ENCODE data around the gene ANTKMT.

DNA sequence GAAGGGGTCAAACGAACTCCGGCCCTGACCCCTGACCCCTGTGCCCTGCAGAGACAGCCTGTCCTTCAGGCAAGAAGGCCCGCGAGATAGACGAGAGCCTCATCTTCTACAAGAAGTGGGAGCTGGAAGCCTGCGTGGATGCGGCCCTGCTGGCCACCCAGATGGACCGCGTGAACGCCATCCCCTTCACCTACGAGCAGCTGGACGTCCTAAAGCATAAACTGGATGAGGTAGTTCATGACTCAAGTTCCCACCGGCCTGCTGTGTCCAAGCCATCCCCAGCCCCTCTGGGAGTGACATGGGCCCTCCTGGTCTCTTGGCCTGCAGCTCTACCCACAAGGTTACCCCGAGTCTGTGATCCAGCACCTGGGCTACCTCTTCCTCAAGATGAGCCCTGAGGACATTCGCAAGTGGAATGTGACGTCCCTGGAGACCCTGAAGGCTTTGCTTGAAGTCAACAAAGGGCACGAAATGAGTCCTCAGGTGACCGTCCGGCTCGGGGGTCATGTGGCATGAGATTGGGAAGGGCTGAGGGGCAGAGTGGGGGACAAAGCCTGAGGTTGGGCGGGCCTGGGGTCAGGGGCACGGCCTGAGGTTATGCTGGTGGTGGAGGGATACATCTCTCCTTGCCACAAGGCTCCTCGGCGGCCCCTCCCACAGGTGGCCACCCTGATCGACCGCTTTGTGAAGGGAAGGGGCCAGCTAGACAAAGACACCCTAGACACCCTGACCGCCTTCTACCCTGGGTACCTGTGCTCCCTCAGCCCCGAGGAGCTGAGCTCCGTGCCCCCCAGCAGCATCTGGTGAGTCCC lies 45.3 kb downstream of the ANTKMT start:
- TF ChIP-seq POLR2A (IDR thresholded peaks at IDR 0.05) = no peak
- TF ChIP-seq, protein P1, sequence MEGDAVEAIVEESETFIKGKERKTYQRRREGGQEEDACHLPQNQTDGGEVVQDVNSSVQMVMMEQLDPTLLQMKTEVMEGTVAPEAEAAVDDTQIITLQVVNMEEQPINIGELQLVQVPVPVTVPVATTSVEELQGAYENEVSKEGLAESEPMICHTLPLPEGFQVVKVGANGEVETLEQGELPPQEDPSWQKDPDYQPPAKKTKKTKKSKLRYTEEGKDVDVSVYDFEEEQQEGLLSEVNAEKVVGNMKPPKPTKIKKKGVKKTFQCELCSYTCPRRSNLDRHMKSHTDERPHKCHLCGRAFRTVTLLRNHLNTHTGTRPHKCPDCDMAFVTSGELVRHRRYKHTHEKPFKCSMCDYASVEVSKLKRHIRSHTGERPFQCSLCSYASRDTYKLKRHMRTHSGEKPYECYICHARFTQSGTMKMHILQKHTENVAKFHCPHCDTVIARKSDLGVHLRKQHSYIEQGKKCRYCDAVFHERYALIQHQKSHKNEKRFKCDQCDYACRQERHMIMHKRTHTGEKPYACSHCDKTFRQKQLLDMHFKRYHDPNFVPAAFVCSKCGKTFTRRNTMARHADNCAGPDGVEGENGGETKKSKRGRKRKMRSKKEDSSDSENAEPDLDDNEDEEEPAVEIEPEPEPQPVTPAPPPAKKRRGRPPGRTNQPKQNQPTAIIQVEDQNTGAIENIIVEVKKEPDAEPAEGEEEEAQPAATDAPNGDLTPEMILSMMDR (IDR thresholded peaks at IDR 0.05) = no peak

Data from lower leg skin (tissue), 3 donors.